B cell (primary cell): ENCODE data around the gene TPRN. TPM values are rescaled to one million over a fixed set of nuclear protein-coding genes. Genes with fewer than 3 reads are reported as not detected.

Source experiments
- ATAC-seq: fragments of 200-7000 bp; cut with Tn5 transposase; one replicate; pipeline ENCODE4 v1.10.0; 2021; ENCODE audit warnings: low read depth, mild to moderate bottlenecking, moderate number of reproducible peaks, moderate library complexity
- CTCF ChIA-PET: fragments of 350-600 bp; sonication (Branson Sonifier 250); formaldehyde crosslinking; loops from one replicate; lab custom pipeline; 2021; ENCODE audit warnings: antibody characterized with exemption, inconsistent platforms; lab: Charles Lee
- POLR2A ChIA-PET: fragments of 350-600 bp; sonication (Branson Sonifier 250); formaldehyde crosslinking; loops from one replicate; lab custom pipeline; 2021; ENCODE audit warnings: antibody characterized with exemption; lab: Charles Lee
- DNase-seq: peaks from one replicate; pipeline ENCODE4 v3.0.0; 2013
- H2AFZ ChIP-seq: 2 replicates; pipeline ENCODE4 v1.6.1; 2012; ENCODE audit warnings: mild to moderate bottlenecking, low read depth, low read length; ENCODE audit not compliant: insufficient read depth, poor library complexity, severe bottlenecking
- H3K27ac ChIP-seq, 2 donors: 1 replicate in 1 of 2; 2 replicates in 1 of 2; pipeline ENCODE4 v1.5.1; 2012 to 2013; ENCODE audit warnings: low read length in 2 of 2, mild to moderate bottlenecking in 2 of 2, moderate library complexity in 1 of 2
- H3K27me3 ChIP-seq, 4 experiments: fragments of 200-600 bp in 1 of 4; sonication (generic) in 1 of 4; replicated peaks in 1 of 4; 1 replicate in 2 of 4; 2 replicates in 2 of 4; pipeline versions ENCODE4 v1.6.1 to v1.7.0; 2013 to 2016; ENCODE audit warnings: low read length in 3 of 4, mild to moderate bottlenecking in 2 of 4, mixed read lengths in 1 of 4, moderate library complexity in 1 of 4; ENCODE audit not compliant: insufficient read depth in 4 of 4, control insufficient read depth in 3 of 4; ENCODE audit errors: control extremely low read depth in 1 of 4
- H3K36me3 ChIP-seq, 2 experiments: replicated peaks in 1 of 2; 1 replicate in 1 of 2; 2 replicates in 1 of 2; pipeline versions ENCODE4 v1.6.1 to v1.7.1; 2013; ENCODE audit warnings: low read length in 1 of 2; ENCODE audit not compliant: insufficient read depth in 2 of 2, control insufficient read depth in 1 of 2; ENCODE audit errors: control extremely low read depth in 1 of 2, extremely low read depth in 1 of 2
- H3K4me1 ChIP-seq, 2 donors: fragments of 200-600 bp in 1 of 2; sonication (generic) in 1 of 2; 1 replicate in 1 of 2; 2 replicates in 1 of 2; pipeline versions ENCODE4 v1.5.1 to v1.6.1; 2013 to 2017; ENCODE audit warnings: low read length in 2 of 2; ENCODE audit not compliant: control insufficient read depth in 2 of 2, insufficient read depth in 2 of 2
- H3K4me2 ChIP-seq: replicated peaks from 2 replicates; pipeline ENCODE3; 2012; ENCODE audit warnings: mild to moderate bottlenecking, low read depth, low read length; ENCODE audit not compliant: poor library complexity, severe bottlenecking
- H3K4me3 ChIP-seq, 5 experiments: fragments of 200-600 bp in 1 of 5; sonication (generic) in 1 of 5; 1 replicate in 3 of 5; 2 replicates in 2 of 5; pipeline versions ENCODE4 v1.5.1 to v1.7.0; 2011 to 2016; ENCODE audit warnings: low read length in 4 of 5, mild to moderate bottlenecking in 4 of 5, low read depth in 2 of 5, control low read depth in 1 of 5, moderate library complexity in 1 of 5; ENCODE audit not compliant: insufficient read depth in 1 of 5; ENCODE audit errors: control extremely low read depth in 1 of 5, extremely low read depth in 1 of 5
- H3K79me2 ChIP-seq: fragments of 200-600 bp; sonication (generic); one replicate; pipeline ENCODE4 v1.6.0; 2016; ENCODE audit warnings: low read length; ENCODE audit not compliant: control insufficient read depth, insufficient read depth
- H3K9ac ChIP-seq: fragments of 200-600 bp; sonication (generic); 2 replicates; pipeline ENCODE4 v1.6.1; 2017; ENCODE audit warnings: mild to moderate bottlenecking, low read length, moderate library complexity
- H3K9me3 ChIP-seq, 3 donors: one replicate each; pipeline versions ENCODE4 v1.6.1 to v1.7.1; 2013; ENCODE audit warnings: low read length in 2 of 3; ENCODE audit not compliant: control insufficient read depth in 2 of 3, insufficient read depth in 1 of 3; ENCODE audit errors: control extremely low read depth in 1 of 3
- H4K20me1 ChIP-seq: 2 replicates; pipeline ENCODE4 v1.6.0; 2012; ENCODE audit warnings: mild to moderate bottlenecking, low read length; ENCODE audit not compliant: insufficient read depth, control insufficient read depth, poor library complexity, severe bottlenecking
- H3K27ac Mint-ChIP-seq: one replicate; pipeline ENCODE4 v1.8.0; 2021; ENCODE audit warnings: mixed read lengths
- H3K27me3 Mint-ChIP-seq: one replicate; pipeline ENCODE4 v1.8.0; 2021; ENCODE audit warnings: mixed read lengths
- H3K4me1 Mint-ChIP-seq: one replicate; pipeline ENCODE4 v1.8.0; 2021; ENCODE audit warnings: mixed read lengths
- H3K4me3 Mint-ChIP-seq: one replicate; pipeline ENCODE4 v1.8.0; 2021; ENCODE audit warnings: mixed read lengths
- H3K9me3 Mint-ChIP-seq: one replicate; pipeline ENCODE4 v1.8.0; 2022; ENCODE audit warnings: mixed read lengths; ENCODE audit not compliant: insufficient read depth
- CTCF ChIP-seq: fragments of 200-600 bp; IDR thresholded peaks from one replicate; pipeline ENCODE4 v1.8.0; 2022; ENCODE audit warnings: antibody characterized with exemption, mild to moderate bottlenecking
- EZH2 ChIP-seq: IDR thresholded peaks from 2 replicates; pipeline ENCODE4 v1.6.1; 2012; ENCODE audit warnings: borderline replicate concordance, low read depth, mild to moderate bottlenecking, moderate library complexity, low read length; ENCODE audit not compliant: insufficient read depth, poor library complexity, severe bottlenecking
- WGBS: methylation state at CpG from one replicate; pipeline ENCODE4 v1.1.5; 2013; ENCODE audit warnings: missing lambda C conversion rate; ENCODE audit not compliant: insufficient coverage; 5-methylcytosine and 5-hydroxymethylcytosine counted together
- intact Hi-C: fragments of 100-400 bp; cut with micrococcal nuclease; formaldehyde crosslinking; loops from one replicate; pipeline ENCODE4 v1.10.0; 2022
- polyA plus RNA-seq: library from polyadenylated mRNA; depleted of rRNA; stranded (reverse); fragments of >200 nt; gene quantifications from 2 replicates; pipeline ENCODE4 v1.2.3, GENCODE V29; 2012
- total RNA-seq, 2 donors: library from RNA; stranded (reverse); fragments of 120-200 nt in 1 of 2; gene quantifications; 1 replicate in 1 of 2; 2 replicates in 1 of 2; pipeline versions ENCODE4 v1.2.3 to v1.2.4, GENCODE V29; 2013 to 2022

TPRN gene
- total and polyA plus RNA-seq, 2 donors (not counting 1 experiment from before 2014, with no cell fraction given) = 5.7 to 16.3 TPM

DNA sequence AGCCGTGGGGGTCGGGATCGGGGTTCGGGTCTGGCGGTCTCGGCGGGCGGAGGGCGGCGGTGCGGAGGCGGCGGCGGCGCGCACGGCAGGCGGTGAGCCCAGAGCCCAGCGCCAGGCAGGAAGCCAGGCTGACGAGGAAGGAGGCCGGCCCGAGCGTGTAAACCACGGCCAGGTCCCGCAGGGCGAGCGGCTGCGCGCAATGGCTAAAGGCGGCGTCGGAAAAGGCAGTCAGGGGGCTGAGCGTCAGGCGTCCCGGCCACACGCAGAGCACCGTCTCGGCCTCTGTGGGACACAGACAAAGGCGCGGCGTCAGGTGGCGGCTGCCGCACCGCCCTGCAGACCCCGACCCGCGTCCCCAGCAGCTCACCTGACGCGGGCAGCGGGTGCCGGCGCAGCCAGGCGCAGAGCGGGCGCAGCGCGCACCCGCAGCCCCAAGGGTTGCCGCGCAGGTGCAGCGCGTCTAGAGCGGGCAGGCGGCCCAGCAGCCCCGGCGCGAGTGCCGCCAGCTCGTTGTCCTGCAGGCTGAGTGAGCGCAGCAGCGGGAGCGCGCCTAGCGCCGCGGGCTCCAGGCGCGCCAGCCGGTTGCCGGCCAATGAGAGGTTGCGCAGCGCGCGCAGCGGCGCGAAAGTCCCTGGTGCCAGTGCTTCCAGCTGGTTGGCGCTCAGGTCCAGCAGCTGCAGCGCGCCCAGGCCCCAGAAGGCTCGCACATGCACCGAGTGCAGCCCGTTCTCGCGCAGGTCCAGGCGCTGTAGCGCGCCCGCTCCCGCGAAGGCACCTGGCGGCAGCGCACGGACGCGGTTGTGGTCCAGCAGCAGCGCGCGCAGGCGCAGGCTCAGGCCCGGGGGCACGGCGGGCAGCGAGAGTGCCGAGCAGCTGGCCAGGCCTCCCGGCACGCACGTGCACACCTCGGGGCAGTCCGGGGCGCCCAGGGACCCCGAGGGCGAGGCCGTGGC is 31.4 kb downstream of the TPRN start:
- Histone ChIP-seq H4K20me1 (no peaks in the 10 kb centered on the region), H3K79me2 (no peaks in the 10 kb centered on the region), H2AFZ (peak overlapping the region; percentile 16), H3K4me2 (peak overlapping the region; percentile 74), H3K4me1 (peaks cover 8 to 36% of the 10 kb centered on the region in 2 donors), H3K27me3 (peaks cover 0 to 77% (median 36%) of the 10 kb centered on the region in 4 experiments), H3K9ac (peak overlapping the region; percentile 48), H3K9me3 (peaks cover 0 to 22% (median 0%) of the 10 kb centered on the region in 3 donors), H3K4me3 (peak overlapping the region in 3 of 5 experiments; percentile 18 to 29 (median 21)), H3K27ac (no peak overlapping the region), H3K36me3 (no peaks in the 10 kb centered on the region)
- peak; percentile 40 for ATAC-seq
- H3K4me3 Mint-ChIP-seq = peak overlapping the region; percentile 69
- under 1% methylated on average over 124 of the region's 124 CpGs for WGBS
- peaks cover 22% of the 10 kb centered on the region for H3K27me3 Mint-ChIP-seq
- no peak overlapping the region for H3K27ac Mint-ChIP-seq
- intact Hi-C loops = no loop called here
- H3K9me3 Mint-ChIP-seq = no peaks in the 10 kb centered on the region
- peaks cover 13% of the 10 kb centered on the region for H3K4me1 Mint-ChIP-seq
- peak; percentile 64 for DNase-seq
- POLR2A ChIA-PET = interaction anchor here (0.6 kb wide), 1 partner anchor 18 kb away, joined by 3 read pairs; no protein-coding TSS in a partner anchor
- TF ChIP-seq EZH2 = no peak
- TF ChIP-seq CTCF = no peak
- CTCF ChIA-PET = interaction anchor here (0.8 to 1.0 kb wide), 2 partner anchors 51 to 58 kb away, joined by 3 read pairs; partner anchors contain the start of gene RNF224

DNA sequence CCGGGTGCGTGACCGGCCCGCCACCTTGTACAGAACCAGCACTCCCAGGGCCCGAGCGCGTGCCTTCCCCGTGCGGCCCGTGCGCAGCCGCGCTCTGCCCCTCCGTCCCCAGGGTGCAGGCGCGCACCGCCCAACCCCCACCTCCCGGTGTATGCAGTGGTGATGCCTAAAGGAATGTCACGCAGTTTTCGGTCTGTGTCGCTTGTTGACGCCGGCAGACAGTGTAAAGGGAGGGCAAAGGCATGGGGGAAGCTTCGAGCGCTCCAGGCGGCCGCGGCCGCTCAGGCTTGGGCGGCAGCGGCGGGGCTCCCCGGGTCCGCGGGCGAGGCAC is 32.0 kb downstream of the TPRN start:
- ChIA-PET POLR2A (no interaction called here), CTCF (no interaction called here)
- Mint-ChIP-seq H3K27me3 (peaks cover 25% of the 10 kb centered on the region), H3K27ac (no peak overlapping the region), H3K9me3 (no peaks in the 10 kb centered on the region), H3K4me1 (peaks cover 12% of the 10 kb centered on the region), H3K4me3 (peak overlapping the region; percentile 59)
- peak; percentile 58 for DNase-seq
- intact Hi-C loops = no loop called here
- peaks cover 0 to 22% (median 0%) of the 10 kb centered on the region in 3 donors for H3K9me3 ChIP-seq
- TF ChIP-seq EZH2 (no peak), CTCF (no peak)
- no peak overlapping the region for H3K27ac ChIP-seq
- no peaks in the 10 kb centered on the region for H3K79me2 ChIP-seq
- H2AFZ ChIP-seq = no peak overlapping the region
- peak overlapping the region; percentile 48 for H3K9ac ChIP-seq
- H3K36me3 ChIP-seq = no peaks in the 10 kb centered on the region
- peaks cover 0 to 84% (median 39%) of the 10 kb centered on the region in 4 experiments for H3K27me3 ChIP-seq
- no peaks in the 10 kb centered on the region for H4K20me1 ChIP-seq
- peak overlapping the region in 2 of 5 experiments; percentile 12 to 21 for H3K4me3 ChIP-seq
- no peak for ATAC-seq
- 2% methylated on average over 36 of the region's 36 CpGs for WGBS
- peak overlapping the region; percentile 74 for H3K4me2 ChIP-seq
- peaks cover 8 to 35% of the 10 kb centered on the region in 2 donors for H3K4me1 ChIP-seq
